Caco-2 (cell line): ENCODE data around the gene OR13J1. TPM values are rescaled to one million over a fixed set of nuclear protein-coding genes. Genes with fewer than 3 reads are reported as not detected.

ENCODE experiments used
- BruUV-seq: library from RNA; stranded (reverse); fragments of 400-500 nt; replicated peaks from 2 replicates; lab custom pipeline; 2021; lab: Mats Ljungman, UMichigan
- CTCF ChIA-PET: fragments of 300-600 bp; sonication (Branson Sonifier 250); formaldehyde crosslinking; loops from one replicate; lab custom pipeline; 2022; ENCODE audit warnings: antibody characterized with exemption; lab: Charles Lee
- POLR2A ChIA-PET: fragments of 300-600 bp; sonication (Branson Sonifier 250); formaldehyde crosslinking; loops from one replicate; lab custom pipeline; 2022; ENCODE audit warnings: antibody characterized with exemption; lab: Charles Lee
- DNase-seq, 2 experiments: peaks; one replicate each; pipeline versions ENCODE4 v3.0.0 to v3.0.0-alpha.2; 2020 to 2022
- H3K27me3 ChIP-seq: replicated peaks from 2 replicates; pipeline ENCODE4 v1.6.0; 2011; ENCODE audit warnings: low read length; ENCODE audit not compliant: control insufficient read depth, insufficient read depth
- H3K36me3 ChIP-seq: 2 replicates; pipeline ENCODE4 v1.5.1; 2011; ENCODE audit warnings: low read length; ENCODE audit not compliant: control insufficient read depth, insufficient read depth
- H3K4me1 ChIP-seq: fragments of 250-450 bp; sonication (Bioruptor Pico); 2 replicates; pipeline ENCODE4 v1.5.1; 2020; ENCODE audit warnings: mild to moderate bottlenecking
- H3K4me3 ChIP-seq: 2 replicates; pipeline ENCODE4 v1.5.1; 2011; ENCODE audit warnings: low read depth, mild to moderate bottlenecking, control low read depth, low read length
- H3K9me3 ChIP-seq: fragments of 250-450 bp; sonication (Bioruptor Pico); 2 replicates; pipeline ENCODE4 v1.5.1; 2020; ENCODE audit warnings: mild to moderate bottlenecking, moderate library complexity
- H3K27ac Mint-ChIP-seq: one replicate; pipeline ENCODE4 v1.8.0; 2022; ENCODE audit warnings: mixed read lengths; ENCODE audit not compliant: unreplicated experiment
- H3K27me3 Mint-ChIP-seq: one replicate; pipeline ENCODE4 v1.8.0; 2022; ENCODE audit warnings: mixed read lengths; ENCODE audit not compliant: insufficient read depth, unreplicated experiment
- H3K36me3 Mint-ChIP-seq: one replicate; pipeline ENCODE4 v1.8.0; 2022; ENCODE audit warnings: mild to moderate bottlenecking, mixed read lengths; ENCODE audit not compliant: insufficient read depth, unreplicated experiment
- H3K4me1 Mint-ChIP-seq: one replicate; pipeline ENCODE4 v1.8.0; 2022; ENCODE audit warnings: low read depth, mixed read lengths; ENCODE audit not compliant: unreplicated experiment
- H3K4me3 Mint-ChIP-seq: one replicate; pipeline ENCODE4 v1.8.0; 2022; ENCODE audit warnings: mild to moderate bottlenecking, moderate library complexity, mixed read lengths; ENCODE audit not compliant: unreplicated experiment
- H3K9me3 Mint-ChIP-seq: one replicate; pipeline ENCODE4 v1.8.0; 2022; ENCODE audit warnings: mixed read lengths; ENCODE audit not compliant: unreplicated experiment
- CTCF ChIP-seq, 2 experiments: fragments of 200-600 bp in 1 of 2; IDR thresholded peaks; 1 replicate in 1 of 2; 2 replicates in 1 of 2; pipeline versions ENCODE4 v1.5.1 to v1.8.0; 2011 to 2022; ENCODE audit warnings: antibody characterized with exemption in 1 of 2, control low read depth in 1 of 2, inconsistent platforms in 1 of 2, low read depth in 1 of 2, low read length in 1 of 2, mild to moderate bottlenecking in 1 of 2, moderate library complexity in 1 of 2; ENCODE audit not compliant: insufficient read depth in 1 of 2, severe bottlenecking in 1 of 2, unreplicated experiment in 1 of 2
- intact Hi-C: fragments of 100-400 bp; cut with micrococcal nuclease; formaldehyde crosslinking; loops from one replicate; pipeline ENCODE4 v1.10.0; 2022; ENCODE audit not compliant: unreplicated experiment
- total RNA-seq: library from RNA; stranded (reverse); gene quantifications from 2 replicates; pipeline ENCODE4 v1.2.3, GENCODE V29; 2022

OR13J1 gene
- total RNA-seq, 1 experiment from 2014 or later: not detected

GRCh38 chr9:35859310-35859989 lies 10.8 kb downstream of the OR13J1 start:
- Histone ChIP-seq H3K4me3 (no peak overlapping the region), H3K9me3 (no peaks in the 10 kb centered on the region), H3K36me3 (no peaks in the 10 kb centered on the region), H3K4me1 (no peaks in the 10 kb centered on the region), H3K27me3 (no peaks in the 10 kb centered on the region; the same call in 1 of the 2 replicates)
- POLR2A ChIA-PET: no interaction called here
- no peaks in the 10 kb centered on the region for H3K9me3 Mint-ChIP-seq
- no peaks in the 10 kb centered on the region for H3K36me3 Mint-ChIP-seq
- no peak overlapping the region for H3K27ac Mint-ChIP-seq
- no peak for TF ChIP-seq CTCF (IDR thresholded peaks at IDR 0.05; ENCODE audit: insufficient read depth in 1 of 2, low read depth in 1 of 2, low read length in 1 of 2, severe bottlenecking in 1 of 2, unreplicated experiment in 1 of 2)
- no peak overlapping the region for H3K4me3 Mint-ChIP-seq
- BruUV-seq: no TSS peak
- CTCF ChIA-PET: interaction anchor here (2.1 kb wide), 1 partner anchor 23 kb away, joined by 7 read pairs; no protein-coding TSS in a partner anchor
- H3K27me3 Mint-ChIP-seq: peaks cover 14% of the 10 kb centered on the region
- intact Hi-C loops: no loop called here
- DNase-seq: no peak
- H3K4me1 Mint-ChIP-seq: no peaks in the 10 kb centered on the region

DNA sequence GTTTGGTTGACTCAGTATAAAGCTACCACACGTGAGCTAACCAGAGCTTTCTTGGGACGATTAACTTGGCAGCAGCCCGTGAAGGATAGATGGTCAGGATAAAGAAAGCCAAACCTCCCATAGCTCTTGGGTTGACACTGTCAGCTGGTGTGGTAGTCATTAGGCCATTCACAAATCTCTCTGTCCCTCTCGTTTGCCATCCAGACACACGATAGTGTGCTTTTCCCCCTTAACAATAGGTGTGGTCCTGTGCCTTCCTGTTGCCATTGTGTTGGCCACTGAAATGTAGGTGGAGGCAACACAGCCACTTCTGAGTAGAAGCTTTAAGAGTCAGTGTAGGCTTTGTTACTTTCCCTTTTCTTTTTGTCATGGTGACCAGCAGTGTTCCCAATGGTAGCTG lies 11.7 kb downstream of the OR13J1 start:
- no TSS peak for BruUV-seq
- no peaks in the 10 kb centered on the region for H3K36me3 ChIP-seq
- CTCF ChIA-PET: no interaction called here
- Mint-ChIP-seq H3K4me3 (no peak overlapping the region), H3K9me3 (no peaks in the 10 kb centered on the region), H3K36me3 (no peaks in the 10 kb centered on the region), H3K27ac (no peak overlapping the region), H3K4me1 (no peaks in the 10 kb centered on the region), H3K27me3 (peaks cover 14% of the 10 kb centered on the region)
- no peaks in the 10 kb centered on the region; the same call in 1 of the 2 replicates for H3K27me3 ChIP-seq
- no peaks in the 10 kb centered on the region for H3K9me3 ChIP-seq
- POLR2A ChIA-PET: no interaction called here
- TF ChIP-seq CTCF (IDR thresholded peaks at IDR 0.05; ENCODE audit: insufficient read depth in 1 of 2, low read depth in 1 of 2, low read length in 1 of 2, severe bottlenecking in 1 of 2, unreplicated experiment in 1 of 2): no peak
- no peak for DNase-seq
- intact Hi-C loops: no loop called here
- no peaks in the 10 kb centered on the region for H3K4me1 ChIP-seq
- no peak overlapping the region for H3K4me3 ChIP-seq

DNA sequence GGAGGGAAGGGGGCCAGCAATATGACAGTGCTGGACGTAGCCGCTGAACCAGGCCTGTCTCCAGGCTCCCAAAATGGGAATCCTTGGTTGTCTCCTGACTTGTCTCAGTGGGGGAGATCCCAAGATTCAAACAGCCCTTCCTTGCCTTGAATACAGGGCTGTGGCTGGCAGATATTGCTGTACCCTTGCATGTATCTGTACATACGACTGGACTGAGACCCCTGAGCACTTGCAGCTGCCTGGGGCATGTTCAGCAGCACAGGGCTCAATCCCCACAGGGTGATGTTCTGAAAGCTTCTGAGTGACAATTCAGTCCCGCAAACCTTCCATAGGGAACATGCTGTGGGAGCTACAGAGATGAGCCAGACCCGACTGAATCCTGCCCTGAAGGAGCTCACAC lies 13.3 kb downstream of the OR13J1 start:
- no TSS peak for BruUV-seq
- no peak overlapping the region for H3K4me3 Mint-ChIP-seq
- H3K27me3 Mint-ChIP-seq: peaks cover 14% of the 10 kb centered on the region
- intact Hi-C loops: no loop called here
- POLR2A ChIA-PET: no interaction called here
- no peak overlapping the region for H3K27ac Mint-ChIP-seq
- Histone ChIP-seq H3K4me1 (no peaks in the 10 kb centered on the region), H3K9me3 (no peaks in the 10 kb centered on the region), H3K36me3 (no peaks in the 10 kb centered on the region), H3K4me3 (no peak overlapping the region), H3K27me3 (no peaks in the 10 kb centered on the region; the same call in 1 of the 2 replicates)
- TF ChIP-seq CTCF (IDR thresholded peaks at IDR 0.05; ENCODE audit: insufficient read depth in 1 of 2, low read depth in 1 of 2, low read length in 1 of 2, severe bottlenecking in 1 of 2, unreplicated experiment in 1 of 2): no peak
- no peaks in the 10 kb centered on the region for H3K9me3 Mint-ChIP-seq
- CTCF ChIA-PET: interaction anchor here (1.9 kb wide), 1 partner anchor 67 kb away, joined by 7 read pairs; no protein-coding TSS in a partner anchor
- H3K4me1 Mint-ChIP-seq: no peaks in the 10 kb centered on the region
- H3K36me3 Mint-ChIP-seq: no peaks in the 10 kb centered on the region
- no peak for DNase-seq
